HG03175 (cell line): ENCODE results near the gene CCDC88C.
A peak's percentile ranks its signal among the peaks of the same experiment; 100 is the strongest.

Experiments used
- ATAC-seq: cut with Tn5 transposase; IDR thresholded peaks from one replicate; pipeline ENCODE4 v1.9.1; 2021; ENCODE audit warnings: mild to moderate bottlenecking, moderate library complexity; ENCODE audit not compliant: unreplicated experiment

The CCDC88C gene

DNA sequence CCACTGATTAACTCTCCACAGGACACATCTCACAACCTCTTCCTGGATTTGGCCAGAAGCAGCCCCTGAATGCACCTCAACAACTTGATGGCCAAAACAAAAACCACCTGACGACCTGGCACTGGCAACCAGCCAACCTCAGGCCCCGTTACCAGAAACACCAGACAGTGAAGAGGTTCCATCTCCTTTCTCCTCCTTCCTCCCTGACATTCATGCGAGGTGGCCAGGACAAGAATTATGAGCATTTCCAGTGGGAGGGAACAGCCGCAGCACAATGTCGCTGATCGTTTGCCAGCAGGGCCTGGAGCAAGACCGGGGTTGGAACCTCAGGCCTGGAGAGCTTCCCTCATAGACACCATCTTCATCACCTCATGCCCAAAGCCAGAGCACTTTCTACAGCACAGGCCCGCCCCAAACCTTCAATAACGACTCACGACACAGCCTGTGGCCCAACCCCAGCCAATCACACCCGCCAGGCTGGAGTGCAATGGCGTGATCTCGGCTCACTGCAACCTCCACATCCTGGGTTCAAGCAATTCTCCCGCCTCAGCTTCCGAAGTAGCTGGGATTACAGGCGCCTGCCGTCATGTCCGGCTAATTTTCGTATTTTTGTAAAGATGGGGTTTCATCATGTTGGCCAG is 48.7 kb downstream of the CCDC88C start:
- no peak for ATAC-seq

DNA sequence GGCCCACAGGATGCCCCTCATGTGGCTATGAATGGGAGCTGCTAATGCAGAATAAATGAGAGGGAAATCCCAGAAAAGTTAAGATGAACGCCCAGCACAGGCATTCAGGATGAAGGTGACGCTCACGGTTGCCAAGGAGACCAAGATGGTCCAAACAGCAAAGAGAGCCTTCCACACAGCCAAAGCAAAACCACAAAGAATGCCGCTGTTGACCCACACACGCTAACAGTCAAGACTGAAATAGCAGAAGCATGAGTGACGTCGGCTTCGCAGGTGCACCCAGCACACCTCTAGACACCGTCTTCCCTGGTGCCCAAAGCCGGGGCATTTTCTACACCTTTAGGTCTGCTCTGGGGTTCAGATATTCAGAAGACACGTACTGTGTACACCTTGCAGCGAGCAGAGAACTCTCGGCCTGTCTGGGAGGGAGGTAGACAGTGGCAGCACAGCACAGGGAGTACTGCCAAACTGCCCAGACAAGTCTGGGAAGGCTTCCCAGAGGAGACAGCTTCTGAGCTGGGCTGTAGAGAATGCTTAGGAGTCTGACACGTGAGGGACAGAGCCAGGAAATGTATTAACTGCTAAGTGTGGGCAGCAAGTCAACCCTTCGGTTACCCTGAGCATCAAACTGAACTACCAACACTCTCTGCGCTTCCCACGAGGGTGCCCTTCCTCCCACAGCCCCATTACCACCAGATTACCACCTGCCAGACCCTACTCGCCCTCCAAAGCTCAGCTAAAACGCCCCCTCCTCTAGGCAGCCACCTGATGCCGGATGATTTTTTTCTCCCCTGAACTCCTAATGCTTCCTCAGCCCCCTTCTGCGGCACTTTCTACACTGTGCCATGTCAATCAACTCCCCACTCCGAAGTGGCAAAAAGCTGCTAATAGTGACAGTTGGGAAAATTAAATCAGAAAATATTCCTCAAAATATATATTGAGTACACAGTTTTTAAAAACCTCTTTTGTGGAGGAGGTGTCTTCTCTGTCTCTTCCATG is 50.1 kb downstream of the CCDC88C start:
- peak; percentile 80 for ATAC-seq

DNA sequence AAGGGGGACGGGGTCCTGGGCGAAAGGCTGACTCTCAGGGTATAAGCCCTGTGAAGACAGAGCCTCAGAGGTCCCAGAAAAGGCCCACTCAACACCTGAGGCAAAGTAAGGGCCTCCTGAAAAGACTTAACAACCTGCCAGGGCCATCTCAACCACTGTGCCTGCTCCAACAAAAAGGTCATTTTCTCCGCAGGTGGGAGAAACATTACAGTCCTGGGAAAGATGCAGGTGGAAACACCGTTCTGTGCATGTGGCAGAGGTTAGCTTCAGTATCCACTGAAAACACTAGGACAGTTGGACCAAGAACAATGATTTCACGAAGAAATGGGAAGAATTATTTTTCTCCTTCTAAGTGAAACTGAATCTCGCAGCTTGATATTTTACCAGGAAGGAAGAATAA is 50.9 kb downstream of the CCDC88C start:
- no peak for ATAC-seq

DNA sequence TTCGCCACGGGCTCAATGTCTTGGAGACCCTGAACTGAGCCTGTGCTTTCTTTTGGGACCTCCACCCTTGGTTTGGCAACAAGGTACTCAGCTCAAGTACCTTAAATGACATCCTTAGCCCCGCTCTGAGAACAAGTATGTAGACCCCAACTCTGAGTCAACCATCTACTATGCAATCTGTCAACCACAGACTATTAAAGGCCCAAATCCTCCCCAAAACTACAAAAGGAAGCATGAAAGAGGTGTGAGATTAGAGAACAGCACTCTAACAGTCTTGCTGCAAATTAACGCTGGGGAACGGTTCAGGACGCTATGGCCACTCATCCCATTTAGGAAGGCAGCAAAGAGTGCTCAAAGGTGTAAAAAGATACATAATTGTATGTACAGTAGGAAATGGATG is 52.1 kb downstream of the CCDC88C start:
- no peak for ATAC-seq

DNA sequence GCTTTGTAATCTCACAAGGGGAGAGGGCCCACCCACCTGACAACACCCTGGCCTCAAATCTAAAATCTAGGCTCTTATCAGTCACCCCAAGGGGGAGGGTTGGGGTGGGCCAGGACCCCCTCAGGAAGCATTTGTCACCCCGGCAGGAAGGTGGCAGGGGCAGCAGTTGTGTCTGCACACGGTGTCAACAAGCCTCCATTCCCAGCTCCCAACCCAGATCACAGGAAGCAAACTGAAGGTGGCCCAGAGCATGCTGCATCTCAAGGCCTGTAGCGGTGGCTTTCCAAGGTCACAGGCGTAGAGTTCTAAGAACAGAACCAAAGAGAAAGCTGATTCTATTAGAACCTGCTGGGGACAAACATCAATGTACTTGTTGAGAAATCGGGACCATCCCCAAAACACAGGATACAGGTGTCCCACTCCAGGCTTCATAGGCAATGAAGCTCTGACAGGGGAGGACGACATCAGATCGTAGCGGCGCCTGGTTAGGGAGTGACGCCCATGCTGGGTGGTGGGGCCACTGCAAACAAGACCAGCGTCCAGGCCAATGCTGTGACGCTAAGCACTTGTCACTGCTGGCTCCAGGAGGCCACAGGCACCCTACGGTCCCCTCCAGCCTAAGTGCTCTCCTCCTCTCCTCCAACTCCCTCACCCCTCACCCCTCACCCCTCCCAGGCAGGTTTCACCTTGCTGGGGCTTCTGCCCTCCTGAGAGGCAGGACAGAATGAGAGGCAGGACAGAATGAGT is 52.9 kb downstream of the CCDC88C start:
- ATAC-seq = no peak

DNA sequence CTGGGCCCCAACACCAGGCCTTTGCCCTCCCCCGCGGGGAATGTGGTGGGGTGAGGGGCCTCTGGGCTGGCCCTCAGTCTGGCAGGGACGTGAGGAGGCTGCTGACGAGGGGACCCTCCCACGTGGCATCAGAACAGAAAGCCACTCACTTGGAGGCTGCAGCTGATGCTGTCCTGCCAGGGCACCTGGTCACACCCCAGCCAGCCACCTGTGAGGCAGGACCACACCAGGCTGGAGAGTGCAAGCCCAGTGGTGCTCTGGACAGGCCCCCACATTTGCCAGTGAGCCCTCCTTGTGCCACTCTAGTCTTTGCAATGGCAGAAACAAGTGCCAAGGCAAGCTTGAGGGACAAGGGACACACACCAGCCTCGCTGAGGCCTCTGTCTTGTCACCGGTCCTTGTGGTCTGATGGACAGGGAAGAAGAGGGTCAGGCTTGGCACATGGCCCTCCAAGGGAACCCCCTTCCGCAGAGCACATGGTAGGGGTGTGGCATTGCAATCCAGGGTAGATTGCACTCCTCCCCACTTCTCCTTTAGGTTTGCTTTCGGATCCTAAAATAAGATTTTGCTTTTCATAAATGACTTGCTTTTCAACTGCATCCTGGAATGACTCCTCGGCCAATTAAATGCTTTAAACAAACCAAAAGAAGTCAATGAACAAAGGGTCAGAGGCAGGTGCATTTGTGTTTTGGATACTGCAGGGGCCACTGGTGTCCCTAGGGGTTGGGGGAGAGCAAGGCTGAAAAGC is 53.7 kb downstream of the CCDC88C start:
- peak; percentile 54 for ATAC-seq

DNA sequence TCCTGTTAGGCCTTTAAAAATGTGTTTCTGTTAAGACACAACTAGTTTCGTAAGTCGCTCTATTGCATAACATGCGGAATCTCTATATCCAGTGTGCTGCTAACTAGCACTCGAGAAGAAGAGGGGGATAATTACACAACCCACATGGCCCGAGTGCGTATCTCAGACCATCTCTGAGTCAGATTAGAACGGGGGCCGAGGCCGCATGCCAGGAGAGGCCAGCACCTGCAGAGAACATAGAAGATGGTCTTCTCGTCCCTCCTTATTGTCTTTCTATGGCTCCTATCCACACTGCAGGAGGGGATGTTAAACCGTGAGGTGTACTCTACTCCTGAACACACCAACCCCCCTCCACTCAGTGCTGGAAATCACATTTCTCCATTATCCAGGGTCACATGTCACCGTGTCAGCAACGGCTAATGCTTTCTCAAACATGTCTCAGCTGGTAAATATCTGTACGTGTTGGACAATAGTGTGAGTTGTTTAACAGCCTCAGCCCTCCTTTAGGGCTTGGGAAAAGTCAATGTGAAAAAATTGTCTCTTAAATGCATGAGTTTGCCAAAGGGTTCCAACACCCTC is 56.3 kb downstream of the CCDC88C start:
- ATAC-seq = no peak

DNA sequence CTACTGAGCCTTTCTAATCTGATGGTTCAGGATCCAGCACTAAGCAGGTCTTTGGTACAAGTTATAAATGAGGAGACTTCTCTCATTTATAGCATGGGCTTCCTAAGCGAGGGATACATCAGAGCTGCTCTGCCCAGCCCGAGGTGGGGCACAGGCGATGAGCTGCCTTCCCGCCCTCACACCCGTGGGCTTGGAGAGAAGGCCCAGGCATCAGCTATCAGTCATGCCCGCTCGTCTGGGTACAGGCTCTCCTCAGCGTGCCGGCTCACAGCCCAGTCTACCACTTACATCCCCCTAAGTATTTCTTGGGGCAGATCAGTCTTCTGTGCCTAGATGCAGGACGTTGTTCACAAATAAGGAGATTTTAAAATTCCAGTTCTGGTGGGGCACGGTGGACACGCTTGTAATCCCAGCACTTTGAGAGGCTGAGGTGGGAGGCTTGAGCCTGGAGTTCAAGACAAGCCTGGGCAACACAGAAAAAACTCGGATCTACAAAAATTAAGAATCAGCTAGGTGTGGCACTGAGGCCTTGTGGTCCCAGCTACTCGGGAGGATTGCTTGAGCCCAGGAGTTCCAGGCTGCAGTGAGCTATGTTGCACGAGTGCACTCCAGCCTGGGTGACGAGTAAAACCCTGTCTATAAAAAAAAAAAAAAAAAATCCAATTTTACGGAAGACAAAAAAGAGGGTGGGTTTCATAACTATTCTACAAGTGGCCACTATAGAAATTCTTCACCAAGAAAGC is 57.0 kb downstream of the CCDC88C start:
- ATAC-seq = no peak

DNA sequence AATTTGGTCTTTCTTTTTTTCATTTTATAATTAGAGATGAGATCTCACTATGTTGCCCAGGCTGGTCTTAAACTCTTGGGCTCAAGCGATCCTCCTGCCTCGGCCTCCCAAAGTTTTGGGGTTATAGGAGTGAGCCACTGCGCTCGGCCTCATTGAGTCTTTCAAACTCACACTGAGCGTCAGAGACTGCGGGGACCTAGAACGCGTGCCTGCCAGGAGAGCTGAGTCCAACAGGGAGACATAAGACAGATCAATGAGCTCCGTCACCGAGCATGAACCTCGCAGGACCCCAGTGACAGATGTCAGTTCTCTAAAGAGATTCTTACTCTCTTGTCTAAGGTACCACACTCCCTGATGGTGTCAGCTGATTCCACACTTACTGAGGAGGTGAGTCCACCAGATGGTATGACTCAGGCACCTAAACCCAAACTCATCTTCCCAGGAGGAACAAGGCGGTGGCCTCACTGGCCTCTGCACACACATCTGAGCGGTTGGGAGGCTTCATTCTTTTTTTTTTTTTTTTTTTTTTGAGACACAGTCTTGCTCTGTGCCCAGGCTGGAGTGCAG is 58.9 kb downstream of the CCDC88C start:
- no peak for ATAC-seq

DNA sequence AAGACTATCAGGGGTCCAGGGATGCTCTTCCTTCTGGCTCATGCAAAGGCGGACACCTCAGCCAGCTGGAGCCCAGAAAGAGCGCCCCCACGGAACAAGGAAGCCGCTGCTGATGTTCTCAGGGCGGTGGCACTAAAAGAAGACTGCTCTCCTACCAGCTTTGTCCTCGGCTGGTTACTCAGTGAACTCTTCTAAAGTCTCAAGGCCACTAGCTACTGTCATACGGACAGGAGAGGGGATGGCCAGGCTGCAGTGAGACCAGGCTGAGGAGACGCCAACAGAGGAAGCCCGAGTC is 59.6 kb downstream of the CCDC88C start:
- ATAC-seq = no peak

DNA sequence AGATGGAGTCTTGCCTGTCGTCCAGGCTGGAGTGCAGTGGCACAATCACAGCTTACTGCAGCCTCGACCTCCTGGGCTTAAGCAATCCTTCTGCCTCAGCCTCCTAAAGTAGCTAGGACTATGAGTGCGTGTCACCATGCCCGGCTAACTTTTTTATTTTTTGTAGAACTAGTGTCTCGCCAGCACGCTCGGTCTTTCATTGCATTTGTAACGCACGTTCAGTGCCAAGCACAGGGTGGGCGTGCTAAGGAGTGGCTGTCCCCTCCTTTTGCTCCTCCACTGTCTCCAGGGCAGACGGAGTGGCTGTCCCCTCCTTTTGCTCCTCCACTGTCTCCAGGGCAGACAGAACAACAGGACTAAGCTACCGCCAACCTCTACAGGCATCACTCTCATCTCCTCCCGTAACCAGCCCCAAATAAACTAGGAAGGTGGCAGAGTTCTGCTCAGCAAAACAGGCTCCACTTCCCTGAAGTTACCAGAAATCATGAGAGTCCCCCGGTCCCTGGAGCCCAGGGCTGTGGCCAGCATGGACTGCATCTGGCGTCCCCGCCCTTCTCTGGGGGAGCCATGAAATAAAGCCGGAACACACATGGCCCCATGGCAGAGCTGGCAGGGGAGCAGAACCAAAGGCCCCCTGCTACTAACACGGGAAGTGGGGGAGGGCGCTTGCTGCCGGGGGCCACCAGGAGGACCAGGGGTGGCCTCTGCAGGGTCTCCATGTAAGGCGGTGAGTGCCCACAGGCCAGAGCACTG is 60.2 kb downstream of the CCDC88C start:
- no peak for ATAC-seq

DNA sequence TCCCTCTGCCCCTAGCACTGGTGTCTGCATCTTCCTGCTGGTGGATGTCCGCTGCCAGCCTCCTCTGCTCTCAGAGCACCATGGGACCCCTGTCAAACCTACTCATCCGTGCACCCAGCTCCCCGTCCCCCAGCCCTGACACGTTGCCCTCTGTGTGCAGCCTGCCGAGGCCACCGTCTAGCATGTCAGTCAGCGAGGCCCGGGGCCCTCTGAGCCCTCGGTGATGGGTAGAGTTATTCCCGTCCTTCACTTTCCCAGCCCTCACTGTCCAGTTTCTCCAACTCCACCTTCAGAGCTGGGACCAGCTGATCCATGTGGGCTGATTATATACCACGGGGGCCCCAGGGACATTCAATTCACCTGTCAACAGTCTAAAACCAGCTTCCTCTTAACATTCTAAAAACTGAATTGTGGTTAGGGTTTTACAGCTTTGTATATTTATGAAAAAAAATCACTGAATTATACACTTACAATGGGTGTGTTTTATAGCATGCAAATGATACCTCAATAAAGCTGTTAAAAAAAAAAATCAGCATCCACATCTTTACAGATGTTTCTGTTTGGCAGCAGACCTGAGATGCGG is 61.3 kb downstream of the CCDC88C start:
- ATAC-seq = peak; percentile 33

DNA sequence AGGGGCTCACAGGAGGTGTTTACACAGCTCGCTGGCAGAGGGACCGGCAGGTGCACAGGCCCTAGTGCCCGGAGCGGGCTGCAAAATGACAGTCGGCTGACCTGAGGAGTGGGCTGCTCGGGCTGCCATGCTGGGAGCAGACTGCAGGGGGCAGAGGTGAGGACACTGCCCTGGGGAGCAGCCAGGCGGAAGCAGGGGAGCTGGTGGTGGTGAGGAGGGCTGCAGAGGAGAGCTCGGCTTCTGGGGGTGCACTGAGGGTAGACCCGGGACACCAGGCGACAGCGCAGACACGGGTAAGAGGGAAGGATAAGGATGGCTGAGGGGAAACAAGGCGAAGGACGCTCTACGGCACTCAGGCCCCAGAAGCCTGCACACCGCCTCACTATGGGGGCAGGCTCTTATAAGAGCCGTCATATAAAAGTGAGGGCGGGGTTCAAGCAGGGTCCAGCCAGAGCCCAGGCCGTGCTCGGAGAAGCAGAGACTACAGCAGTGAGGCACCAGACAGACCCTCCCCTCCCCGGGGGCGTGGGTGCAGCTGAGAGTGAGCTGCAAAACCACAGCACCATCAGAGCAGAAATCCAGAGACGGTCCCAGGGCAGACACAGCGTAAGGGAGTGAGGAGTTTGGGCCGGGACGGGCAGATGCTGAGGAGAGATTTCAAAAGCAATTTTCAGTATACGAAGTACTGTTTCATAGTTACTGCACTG is 62.5 kb downstream of the CCDC88C start:
- no peak for ATAC-seq

DNA sequence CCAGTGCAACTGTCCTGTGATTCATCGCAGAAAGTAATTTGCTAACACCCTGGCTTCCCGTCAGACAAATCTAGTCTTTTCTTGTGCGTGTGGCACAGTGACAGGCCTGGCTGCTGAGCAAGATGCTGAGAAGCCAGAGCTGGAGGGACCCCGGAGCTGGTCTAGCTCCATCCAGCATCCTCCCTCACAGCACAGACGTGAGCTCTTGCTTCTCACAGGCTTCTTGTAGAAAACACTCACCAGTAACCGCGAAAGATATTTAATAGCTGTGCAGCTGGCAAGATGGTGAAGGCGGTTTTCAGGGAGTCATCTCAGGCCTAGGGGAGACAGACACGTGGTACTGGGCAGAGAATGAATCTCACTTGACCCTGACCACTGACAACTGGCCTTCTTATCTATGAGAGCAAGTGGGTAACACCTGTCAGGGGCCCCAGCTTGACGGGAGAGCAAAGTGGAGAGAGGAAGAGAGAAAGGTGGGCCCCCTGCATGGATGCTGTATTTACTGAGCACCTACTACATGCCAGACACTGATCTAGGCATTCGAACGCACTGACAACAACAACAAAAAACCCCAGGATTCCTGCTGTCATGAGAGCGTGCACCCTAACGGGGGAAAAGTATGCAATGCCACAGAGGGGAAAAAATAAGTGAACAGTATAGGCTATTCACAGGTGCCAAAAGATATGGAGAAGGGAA is 63.3 kb downstream of the CCDC88C start:
- ATAC-seq = no peak

DNA sequence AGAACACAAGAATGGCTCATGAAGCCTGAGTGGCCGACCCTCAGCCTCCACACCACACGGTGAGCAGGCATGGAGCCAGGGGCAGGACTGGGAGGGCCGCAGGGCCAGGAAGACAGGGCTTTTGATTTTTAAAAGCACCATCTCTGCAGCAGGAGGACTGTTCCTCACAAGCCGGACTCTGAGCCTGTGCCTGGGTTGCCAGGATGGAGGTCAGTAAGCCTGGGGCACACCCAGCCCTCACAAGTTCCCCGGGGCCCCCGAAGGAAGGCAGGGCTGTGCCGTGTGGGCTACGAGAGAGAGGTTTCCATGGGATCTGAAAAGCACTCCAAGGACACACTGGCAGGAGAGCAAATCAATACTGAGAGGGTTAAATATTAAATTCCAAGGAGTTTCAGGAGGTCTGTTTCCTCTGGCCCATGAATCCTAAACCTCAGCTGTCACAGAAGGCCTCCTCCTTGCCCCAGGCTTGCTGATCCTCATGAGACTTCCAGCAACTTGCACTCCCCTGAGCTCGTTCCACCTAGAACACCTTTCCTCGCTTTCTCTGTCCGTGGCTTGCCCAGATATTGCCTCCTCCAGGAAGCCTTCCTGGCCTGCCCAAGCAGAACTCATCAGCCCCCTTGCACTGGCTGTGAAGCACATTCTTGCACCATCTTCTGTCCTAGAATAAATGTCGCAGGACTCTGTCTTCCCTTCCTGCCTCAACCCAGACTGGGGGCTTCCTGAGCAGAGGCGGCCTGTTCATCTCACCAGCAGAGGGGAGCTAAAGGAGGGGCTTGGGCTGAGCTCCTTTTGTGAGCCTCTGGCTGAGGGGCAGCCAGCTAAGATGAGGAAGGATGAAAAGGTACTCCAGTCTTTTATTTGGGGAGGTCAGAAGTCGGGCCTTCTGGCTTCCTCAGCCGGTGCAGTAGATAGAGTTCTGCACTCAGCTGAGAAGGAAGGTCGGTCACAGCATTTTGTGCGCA is 64.6 kb downstream of the CCDC88C start:
- no peak for ATAC-seq

DNA sequence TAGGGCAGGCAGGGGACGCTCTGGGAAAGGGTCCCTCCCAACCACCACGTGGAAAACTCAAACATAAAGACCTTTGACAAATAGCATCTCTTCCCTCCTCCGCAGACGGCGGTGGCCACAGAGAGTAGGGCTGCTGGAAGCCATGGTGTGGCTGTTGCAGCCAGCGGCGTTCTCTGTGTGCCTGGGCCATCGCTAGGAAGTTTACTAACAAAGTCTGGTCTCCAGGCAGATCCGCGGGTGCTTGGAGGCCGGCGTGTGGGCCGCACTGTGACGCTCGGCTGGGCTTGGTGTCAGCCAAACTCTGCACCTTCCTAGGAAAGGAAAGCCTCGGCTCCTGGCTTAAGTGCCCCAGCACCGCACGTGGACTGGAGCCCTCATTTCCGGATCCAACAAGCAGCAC is 65.6 kb downstream of the CCDC88C start:
- no peak for ATAC-seq
